ENCODE data around the gene FIGN. TPM values are rescaled to one million over a fixed set of nuclear protein-coding genes. Genes with fewer than 3 reads are reported as not detected.

The FIGN gene
- polyA plus RNA-seq, 1 donor from 2014 or later, result 0.71 TPM

DNA sequence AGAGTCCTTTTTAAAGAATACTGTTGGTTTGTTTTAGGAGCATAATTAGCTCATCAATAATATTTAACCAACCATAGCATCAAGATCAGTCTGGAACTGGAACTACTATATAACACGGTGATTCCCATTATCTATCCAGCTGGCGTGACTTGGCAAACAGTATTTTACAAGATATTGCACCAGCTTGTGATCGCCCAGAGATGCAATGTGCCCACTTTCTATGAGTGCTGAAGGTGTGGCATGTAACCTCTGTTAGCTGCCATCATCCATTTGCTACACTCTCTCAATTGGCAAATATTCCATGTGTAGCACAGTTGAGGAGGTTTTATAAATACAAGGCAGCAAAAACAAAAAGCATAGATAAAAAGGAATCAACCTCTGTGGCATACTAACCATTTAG, 64.9 kb downstream of the FIGN start:
- no peak overlapping the region for H3K27ac ChIP-seq (ENCODE audit: low read length)
- H3K27me3 ChIP-seq (ENCODE audit: insufficient read depth, low read depth, low read length), result no peaks in the 10 kb centered on the region
- H3K4me2 ChIP-seq (ENCODE audit: low read length), result no peak overlapping the region
- H4K20me1 ChIP-seq (ENCODE audit: insufficient read depth), result no peaks in the 10 kb centered on the region
- no peak overlapping the region for H2AFZ ChIP-seq (ENCODE audit: low read depth, low read length)
- H3K4me3 ChIP-seq (ENCODE audit: low read length), result no peak overlapping the region
- no peak overlapping the region for H3K9ac ChIP-seq (ENCODE audit: low read length)
- no peaks in the 10 kb centered on the region for H3K79me2 ChIP-seq (replicated peaks; ENCODE audit: insufficient read depth, low read length)
- H3K9me3 ChIP-seq (ENCODE audit: low read length), result no peaks in the 10 kb centered on the region
- H3K36me3 ChIP-seq (ENCODE audit: insufficient read depth, low read length), result no peaks in the 10 kb centered on the region
- TF ChIP-seq SMC3 (conservative IDR thresholded peaks at IDR 0.05; ENCODE audit: poor library complexity) (no peak), EZH2 (IDR thresholded peaks at IDR 0.05; ENCODE audit: borderline replicate concordance, insufficient read depth, low read length, poor library complexity, severe bottlenecking) (no peak), CTCF (IDR thresholded peaks at IDR 0.05; ENCODE audit: poor library complexity, severe bottlenecking) (no peak), TAF1 (IDR thresholded peaks at IDR 0.05; ENCODE audit: low read depth) (no peak), POLR2AphosphoS5 (IDR thresholded peaks at IDR 0.05) (no peak), EP300 (conservative IDR thresholded peaks at IDR 0.05; ENCODE audit: poor library complexity, severe bottlenecking) (no peak), RAD21 (conservative IDR thresholded peaks at IDR 0.05) (no peak), MXI1 (conservative IDR thresholded peaks at IDR 0.05; ENCODE audit: poor library complexity, severe bottlenecking) (no peak)
- TF ChIP-seq, protein P1, sequence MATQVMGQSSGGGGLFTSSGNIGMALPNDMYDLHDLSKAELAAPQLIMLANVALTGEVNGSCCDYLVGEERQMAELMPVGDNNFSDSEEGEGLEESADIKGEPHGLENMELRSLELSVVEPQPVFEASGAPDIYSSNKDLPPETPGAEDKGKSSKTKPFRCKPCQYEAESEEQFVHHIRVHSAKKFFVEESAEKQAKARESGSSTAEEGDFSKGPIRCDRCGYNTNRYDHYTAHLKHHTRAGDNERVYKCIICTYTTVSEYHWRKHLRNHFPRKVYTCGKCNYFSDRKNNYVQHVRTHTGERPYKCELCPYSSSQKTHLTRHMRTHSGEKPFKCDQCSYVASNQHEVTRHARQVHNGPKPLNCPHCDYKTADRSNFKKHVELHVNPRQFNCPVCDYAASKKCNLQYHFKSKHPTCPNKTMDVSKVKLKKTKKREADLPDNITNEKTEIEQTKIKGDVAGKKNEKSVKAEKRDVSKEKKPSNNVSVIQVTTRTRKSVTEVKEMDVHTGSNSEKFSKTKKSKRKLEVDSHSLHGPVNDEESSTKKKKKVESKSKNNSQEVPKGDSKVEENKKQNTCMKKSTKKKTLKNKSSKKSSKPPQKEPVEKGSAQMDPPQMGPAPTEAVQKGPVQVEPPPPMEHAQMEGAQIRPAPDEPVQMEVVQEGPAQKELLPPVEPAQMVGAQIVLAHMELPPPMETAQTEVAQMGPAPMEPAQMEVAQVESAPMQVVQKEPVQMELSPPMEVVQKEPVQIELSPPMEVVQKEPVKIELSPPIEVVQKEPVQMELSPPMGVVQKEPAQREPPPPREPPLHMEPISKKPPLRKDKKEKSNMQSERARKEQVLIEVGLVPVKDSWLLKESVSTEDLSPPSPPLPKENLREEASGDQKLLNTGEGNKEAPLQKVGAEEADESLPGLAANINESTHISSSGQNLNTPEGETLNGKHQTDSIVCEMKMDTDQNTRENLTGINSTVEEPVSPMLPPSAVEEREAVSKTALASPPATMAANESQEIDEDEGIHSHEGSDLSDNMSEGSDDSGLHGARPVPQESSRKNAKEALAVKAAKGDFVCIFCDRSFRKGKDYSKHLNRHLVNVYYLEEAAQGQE (IDR thresholded peaks at IDR 0.05; ENCODE audit: borderline replicate concordance), result no peak
- no peaks in the 10 kb centered on the region for H3K9me2 ChIP-seq (ENCODE audit: insufficient read depth, low read length)
- H3F3A ChIP-seq (ENCODE audit: insufficient read depth, low read length, poor library complexity, severe bottlenecking), result no peaks in the 10 kb centered on the region

- TF ChIP-seq POLR2AphosphoS5 (IDR thresholded peaks at IDR 0.05) (no peak), TAF1 (IDR thresholded peaks at IDR 0.05; ENCODE audit: low read depth) (no peak), RAD21 (conservative IDR thresholded peaks at IDR 0.05) (no peak), EZH2 (IDR thresholded peaks at IDR 0.05; ENCODE audit: borderline replicate concordance, insufficient read depth, low read length, poor library complexity, severe bottlenecking) (no peak), MXI1 (conservative IDR thresholded peaks at IDR 0.05; ENCODE audit: poor library complexity, severe bottlenecking) (no peak), EP300 (conservative IDR thresholded peaks at IDR 0.05; ENCODE audit: poor library complexity, severe bottlenecking) (no peak), SMC3 (conservative IDR thresholded peaks at IDR 0.05; ENCODE audit: poor library complexity) (no peak), CTCF (IDR thresholded peaks at IDR 0.05; ENCODE audit: poor library complexity, severe bottlenecking) (no peak)
- TF ChIP-seq, protein P1 (IDR thresholded peaks at IDR 0.05; ENCODE audit: borderline replicate concordance), result no peak
- Histone ChIP-seq H3K9me3 (ENCODE audit: low read length) (no peaks in the 10 kb centered on the region), H4K20me1 (ENCODE audit: insufficient read depth) (no peaks in the 10 kb centered on the region), H3F3A (ENCODE audit: insufficient read depth, low read length, poor library complexity, severe bottlenecking) (no peaks in the 10 kb centered on the region), H3K9me2 (ENCODE audit: insufficient read depth, low read length) (no peaks in the 10 kb centered on the region), H3K4me2 (ENCODE audit: low read length) (no peak overlapping the region), H3K9ac (ENCODE audit: low read length) (no peak overlapping the region), H3K27me3 (ENCODE audit: insufficient read depth, low read depth, low read length) (no peaks in the 10 kb centered on the region), H3K79me2 (replicated peaks; ENCODE audit: insufficient read depth, low read length) (no peaks in the 10 kb centered on the region), H3K27ac (ENCODE audit: low read length) (no peak overlapping the region), H2AFZ (ENCODE audit: low read depth, low read length) (no peak overlapping the region), H3K36me3 (ENCODE audit: insufficient read depth, low read length) (no peaks in the 10 kb centered on the region), H3K4me3 (ENCODE audit: low read length) (no peak overlapping the region)
These were observed 66.3 kb downstream of the FIGN start for GRCh38 chr2:163669506-163669905.
